Retina (tissue), 1 donor: Measurements from ENCODE around the gene DRC1.

Experiments
- DNase-seq: peaks from one replicate; pipeline ENCODE4 v3.0.0-alpha.2; 2016

Gene DRC1

GRCh38 chr2:26450031-26450635 lies 48.4 kb downstream of the DRC1 start:
- DNase-seq: no peak

- DNase-seq: no peak
These were observed 50.0 kb downstream of the DRC1 start for GRCh38 chr2:26451700-26452099.

- no peak for DNase-seq
These were observed 52.0 kb downstream of the DRC1 start for GRCh38 chr2:26453421-26454329.

- DNase-seq: no peak
These were observed 52.9 kb downstream of the DRC1 start for GRCh38 chr2:26454561-26455001.

- no peak for DNase-seq
These were observed 53.4 kb downstream of the DRC1 start for GRCh38 chr2:26455037-26455669.

GRCh38 chr2:26455670-26456439 lies 54.1 kb downstream of the DRC1 start:
- no peak for DNase-seq

- no peak for DNase-seq
These were observed 54.9 kb downstream of the DRC1 start for GRCh38 chr2:26456440-26457250.

- DNase-seq: no peak
These were observed 55.5 kb downstream of the DRC1 start for GRCh38 chr2:26457251-26457666.

- DNase-seq: no peak
These were observed 56.1 kb downstream of the DRC1 start for GRCh38 chr2:26457695-26458364.

GRCh38 chr2:26458365-26459042 lies 56.8 kb downstream of the DRC1 start:
- DNase-seq: no peak

- DNase-seq: no peak
These were observed 58.4 kb downstream of the DRC1 start for GRCh38 chr2:26459991-26460612.

- DNase-seq: no peak
These were observed 58.9 kb downstream of the DRC1 start for GRCh38 chr2:26460613-26461031.

- DNase-seq: no peak
These were observed 59.9 kb downstream of the DRC1 start for GRCh38 chr2:26461601-26462023.

GRCh38 chr2:26462100-26462499 lies 60.4 kb downstream of the DRC1 start:
- DNase-seq: no peak

GRCh38 chr2:26462511-26463243 lies 61.0 kb downstream of the DRC1 start:
- peak; percentile 48 for DNase-seq

- DNase-seq: no peak
These were observed 61.8 kb downstream of the DRC1 start for GRCh38 chr2:26463244-26464192.

- DNase-seq: no peak
These were observed 62.9 kb downstream of the DRC1 start for GRCh38 chr2:26464390-26465265.
